ENCODE measurements around the gene ENPP5.
"Not testable (repeated sequence)": the region's sequence is repeated elsewhere in the genome, so short reads cannot be mapped to it uniquely, and the experiment has no call there.

Gene ENPP5

GRCh38 chr6:46174904-46175303 lies 4.1 kb upstream of the ENPP5 start:
- no peak for DNase-seq

- DNase-seq = no peak
Observed at GRCh38 chr6:46172176-46172575, 1.4 kb upstream of the ENPP5 start.

- DNase-seq = no peak
Observed at GRCh38 chr6:46160102-46160501, 10.7 kb downstream of the ENPP5 start.

- DNase-seq = no peak
Observed at GRCh38 chr6:46159229-46159628, 11.6 kb downstream of the ENPP5 start.

- no peak for DNase-seq
Observed at GRCh38 chr6:46156701-46157100, 14.1 kb downstream of the ENPP5 start.

GRCh38 chr6:46149066-46149465 lies 21.7 kb downstream of the ENPP5 start:
- DNase-seq = not testable (repeated sequence)

- no peak for DNase-seq
Observed at GRCh38 chr6:46144270-46144669, 26.5 kb downstream of the ENPP5 start.

GRCh38 chr6:46138281-46138680 lies 32.5 kb downstream of the ENPP5 start:
- DNase-seq = no peak

- DNase-seq = no peak
Observed at GRCh38 chr6:46137387-46137786, 33.4 kb downstream of the ENPP5 start.

GRCh38 chr6:46136831-46137230 lies 33.9 kb downstream of the ENPP5 start:
- DNase-seq = no peak

GRCh38 chr6:46135176-46135575 lies 35.6 kb downstream of the ENPP5 start:
- DNase-seq = no peak

- no peak for DNase-seq
Observed at GRCh38 chr6:46134216-46134615, 36.6 kb downstream of the ENPP5 start.

GRCh38 chr6:46131291-46131690 lies 39.5 kb downstream of the ENPP5 start:
- DNase-seq = not testable (repeated sequence)

- DNase-seq = peak; percentile 70 to 93
Observed at GRCh38 chr6:46130666-46131065, 40.1 kb downstream of the ENPP5 start.

- DNase-seq = peak; percentile 94 to 99
Observed at GRCh38 chr6:46129629-46130511, 40.9 kb downstream of the ENPP5 start, which contains the start of gene ENPP4. Gene ENPP4 (plus strand): TSS chr6:46129989. CDS start chr6:46139584, 9,595 bp downstream.

- no peak for DNase-seq
Observed at GRCh38 chr6:46129291-46129628, 41.5 kb downstream of the ENPP5 start.

- peak; percentile 8 to 39 for DNase-seq
Observed at GRCh38 chr6:46128476-46128875, 42.3 kb downstream of the ENPP5 start.

GRCh38 chr6:46119679-46120078 lies 51.1 kb downstream of the ENPP5 start:
- DNase-seq = not testable (repeated sequence)

- DNase-seq = no peak
Observed at GRCh38 chr6:46118836-46119235, 51.9 kb downstream of the ENPP5 start.

GRCh38 chr6:46118157-46118556 lies 52.6 kb downstream of the ENPP5 start:
- DNase-seq = no peak

- DNase-seq = no peak
Observed at GRCh38 chr6:46116289-46116688, 54.5 kb downstream of the ENPP5 start.

- no peak for DNase-seq
Observed at GRCh38 chr6:46115634-46116033, 55.1 kb downstream of the ENPP5 start.

GRCh38 chr6:46113370-46113769 lies 57.4 kb downstream of the ENPP5 start:
- no peak for DNase-seq

Data from inflammatory macrophage (primary cell).